GM19099 (cell line): ENCODE data around the gene PHLPP1.

Experiments used
- POLR2A ChIP-seq: IDR thresholded peaks from 3 replicates; pipeline ENCODE4 v1.6.1; 2011; ENCODE audit warnings: low read depth; ENCODE audit not compliant: insufficient read length; ENCODE audit errors: extremely low read depth

Gene PHLPP1

DNA sequence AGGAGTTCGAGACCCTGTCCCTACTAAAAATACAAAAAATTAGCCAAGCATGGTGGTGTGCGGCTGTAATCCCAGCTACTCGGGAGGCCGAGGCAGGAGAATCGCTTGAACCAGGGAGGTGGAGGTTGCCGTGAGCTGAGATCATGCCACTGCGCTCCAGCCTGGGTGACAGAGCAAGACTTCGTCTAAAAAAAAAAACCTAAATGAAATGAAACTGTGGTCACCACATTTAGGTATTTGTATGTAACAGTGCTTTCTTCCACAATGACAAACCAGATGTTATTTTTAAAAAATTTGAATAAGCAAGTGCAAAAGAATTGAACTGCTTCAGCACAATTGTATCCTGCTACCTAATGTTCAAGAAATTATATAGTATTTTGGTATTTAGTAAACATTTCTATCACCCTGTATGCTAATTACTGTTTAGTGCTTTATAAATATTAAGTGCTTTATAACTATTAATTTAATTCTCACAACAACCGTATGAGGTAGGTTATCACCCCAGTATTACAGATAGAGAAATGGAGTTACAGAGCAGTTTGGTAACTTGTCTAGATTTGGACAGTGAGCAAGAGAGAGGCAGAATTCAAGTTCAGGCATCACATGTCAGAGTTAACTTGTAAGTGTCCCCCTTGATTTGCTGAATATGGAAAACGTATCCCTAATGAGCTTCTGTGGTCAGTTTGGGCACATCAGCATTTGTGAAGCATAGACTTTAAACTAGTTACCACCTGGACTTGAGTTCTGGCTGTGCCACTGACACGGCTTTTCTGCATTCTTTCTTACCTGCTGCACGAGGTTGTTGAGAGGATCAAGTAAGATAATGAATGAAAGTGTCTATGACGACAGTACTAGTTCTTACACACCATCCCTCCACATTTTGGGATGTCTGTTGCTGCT, 14.4 kb downstream of the PHLPP1 start:
- no peak for TF ChIP-seq POLR2A

DNA sequence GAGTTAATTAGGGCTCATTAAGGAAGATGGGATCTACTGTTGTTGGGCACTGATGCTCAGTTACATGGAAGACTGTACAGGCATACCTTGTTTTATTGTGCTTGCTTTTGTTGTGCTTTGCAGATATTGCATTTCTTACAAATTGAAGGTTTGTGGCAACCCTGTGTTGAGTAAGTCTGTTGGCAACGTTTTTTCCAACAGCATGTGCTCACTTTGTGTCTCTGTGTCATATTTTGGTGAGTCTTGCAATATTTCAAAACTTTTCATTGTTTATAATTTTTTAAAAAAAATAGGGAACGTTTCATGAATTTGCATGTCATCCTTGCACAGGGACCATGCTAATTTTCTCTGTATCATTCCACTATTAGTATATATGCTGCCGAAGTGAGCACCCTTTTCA, 15.6 kb downstream of the PHLPP1 start:
- TF ChIP-seq POLR2A = no peak

DNA sequence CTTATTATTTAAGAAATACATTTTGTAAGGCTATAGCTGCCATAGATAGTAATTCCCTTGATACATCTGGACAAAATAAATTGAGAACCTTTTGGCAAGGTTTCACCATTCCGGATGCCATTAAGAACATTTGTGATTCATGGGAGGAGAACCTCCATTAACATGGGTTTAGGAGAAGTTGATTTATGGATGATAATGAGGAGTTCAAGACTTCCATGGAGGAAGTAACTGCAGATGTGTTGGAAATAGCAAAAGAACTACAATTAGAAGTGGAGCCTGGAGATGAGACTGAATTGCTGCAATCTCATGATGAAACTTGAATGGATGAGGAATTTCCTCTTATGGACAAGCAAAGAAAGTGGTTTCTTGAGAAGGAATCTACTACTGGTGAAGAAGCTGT, 17.3 kb downstream of the PHLPP1 start:
- TF ChIP-seq POLR2A = no peak

DNA sequence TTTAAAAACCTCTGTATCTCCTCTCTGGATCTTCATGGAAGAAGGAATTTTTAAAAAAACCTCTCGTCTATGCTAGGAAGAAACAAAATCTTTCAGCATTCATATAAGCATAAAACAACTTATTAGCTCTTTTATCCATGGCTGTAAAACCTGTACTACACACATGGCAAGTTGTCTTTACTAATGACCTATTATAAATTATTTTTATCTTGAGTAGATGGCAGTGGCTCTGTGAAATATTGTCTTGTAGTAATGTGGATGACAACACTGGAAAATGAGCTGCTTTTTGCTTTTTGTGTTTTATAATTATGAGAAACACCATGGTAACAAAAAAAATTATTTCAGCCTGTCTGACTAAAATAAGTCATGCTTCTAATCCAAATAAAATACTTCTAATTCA, 18.9 kb downstream of the PHLPP1 start:
- TF ChIP-seq POLR2A = no peak

DNA sequence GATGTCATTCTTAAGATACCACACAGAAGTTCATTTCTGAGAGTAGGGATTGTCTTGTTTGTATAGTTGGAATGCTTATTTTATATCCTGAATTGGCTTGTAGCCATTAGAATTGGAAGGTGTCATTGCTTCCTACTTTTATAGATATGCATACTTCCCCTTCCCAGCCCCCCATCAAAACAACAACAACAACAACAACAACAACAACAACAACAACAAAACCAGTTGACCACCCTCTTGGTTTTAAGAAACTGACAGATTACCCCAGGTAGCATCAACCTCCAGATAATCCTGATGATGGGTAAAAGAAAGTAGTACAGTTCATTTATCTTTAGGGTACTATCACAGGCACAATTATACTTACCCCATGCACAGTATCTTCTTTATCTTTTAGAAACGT, 20.0 kb downstream of the PHLPP1 start:
- TF ChIP-seq POLR2A = no peak

DNA sequence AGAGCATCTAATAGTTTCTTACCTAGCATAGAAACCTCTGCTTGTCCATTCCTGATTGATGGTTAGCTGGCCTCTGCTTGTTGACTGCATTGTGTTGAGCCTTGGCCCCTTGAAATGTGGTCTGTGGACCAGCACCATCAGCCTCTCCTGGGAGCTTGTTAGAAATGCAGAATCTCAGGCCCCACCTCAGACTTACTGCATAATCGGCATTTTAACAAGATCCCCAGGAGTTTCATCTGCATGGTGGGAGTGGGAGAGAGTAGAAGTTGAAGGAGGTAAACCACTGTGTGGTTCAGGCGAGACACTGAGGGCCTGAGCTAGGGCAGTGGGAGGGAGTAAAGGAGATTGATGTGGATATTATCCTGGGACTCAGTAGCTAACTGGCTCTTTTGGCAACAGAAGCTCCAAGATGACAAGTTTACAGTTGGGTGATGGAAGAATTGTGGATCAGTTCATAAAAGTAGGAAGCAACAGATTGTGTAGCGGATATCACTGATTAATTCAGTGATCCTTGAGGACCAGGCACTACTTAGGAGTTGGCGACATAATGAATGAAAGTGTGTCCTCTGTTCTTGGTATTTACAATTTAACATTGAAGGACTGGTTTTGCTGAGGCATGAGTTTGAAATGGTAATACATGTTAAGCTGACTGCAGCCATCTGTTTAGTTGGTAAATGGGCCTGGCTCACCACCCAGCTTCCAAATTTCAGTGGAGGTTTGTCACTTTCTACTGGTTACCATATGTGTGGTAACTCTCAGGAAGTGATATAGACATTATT, 20.9 kb downstream of the PHLPP1 start:
- TF ChIP-seq POLR2A = no peak

DNA sequence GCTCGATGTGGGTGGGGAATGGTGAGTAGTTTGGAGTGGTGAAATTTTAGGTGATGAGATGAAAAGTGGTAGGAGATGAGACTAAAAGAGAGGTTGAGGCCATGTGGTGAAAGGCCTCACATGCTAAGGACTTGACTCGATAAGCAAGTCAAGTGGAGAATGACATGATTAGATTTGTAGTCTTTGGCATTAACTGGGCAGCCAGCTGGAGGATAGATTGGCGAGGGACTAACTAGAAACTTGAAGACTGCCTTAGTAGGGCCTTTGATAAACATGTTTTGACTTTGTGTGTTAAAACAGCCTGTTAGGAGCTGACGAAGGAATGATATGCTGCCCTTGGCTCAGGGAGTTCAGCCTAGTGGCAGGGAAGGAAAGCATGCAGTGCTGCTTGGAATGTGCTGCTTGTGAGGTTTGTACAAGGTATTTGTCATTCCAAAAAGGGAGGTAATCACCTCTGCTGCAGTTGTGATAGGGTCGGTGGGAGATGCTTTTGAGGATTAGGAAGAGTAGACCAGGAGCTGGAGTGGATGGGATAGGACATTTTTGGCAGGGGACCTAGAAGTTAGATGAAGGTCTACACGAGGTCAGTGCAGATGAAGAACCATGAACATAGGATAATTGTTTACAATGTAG, 22.0 kb downstream of the PHLPP1 start:
- no peak for TF ChIP-seq POLR2A

DNA sequence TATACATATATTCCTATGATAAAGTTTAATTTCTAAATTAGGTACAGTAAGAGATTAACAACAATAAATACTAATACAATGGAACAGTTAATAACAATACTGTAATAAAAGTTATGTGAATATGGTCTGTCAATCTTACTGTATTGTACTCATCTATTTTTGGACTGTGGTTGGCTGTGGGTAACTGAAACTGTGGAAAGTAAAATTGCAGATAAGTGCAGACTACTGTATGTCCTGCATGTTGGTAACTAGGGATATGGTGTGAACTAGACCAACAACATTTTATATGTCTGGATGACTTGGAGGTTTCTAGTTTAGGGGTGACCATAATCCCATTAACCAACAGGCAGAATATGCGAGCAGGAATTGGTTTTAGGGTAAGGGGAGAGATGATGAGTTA, 23.3 kb downstream of the PHLPP1 start:
- no peak for TF ChIP-seq POLR2A

DNA sequence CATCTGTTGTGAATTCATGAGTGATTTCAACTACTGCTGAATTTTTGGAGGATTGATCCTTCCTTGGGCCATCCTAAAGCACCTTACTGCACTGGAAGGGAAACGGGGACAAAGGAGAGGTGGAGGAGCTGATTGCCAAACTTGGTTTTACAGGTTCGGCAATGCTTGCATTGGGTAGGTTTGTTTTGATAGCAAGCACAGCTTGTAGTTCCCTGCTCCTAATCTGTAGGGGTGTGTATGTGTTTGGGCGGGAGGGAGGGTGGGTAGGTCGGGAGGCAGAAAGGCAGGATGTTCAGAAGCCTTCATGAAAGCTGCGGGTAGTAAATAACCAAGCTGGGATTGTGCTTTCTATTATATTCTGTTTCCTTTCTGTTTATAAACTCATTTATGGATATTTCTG, 24.6 kb downstream of the PHLPP1 start:
- no peak for TF ChIP-seq POLR2A

DNA sequence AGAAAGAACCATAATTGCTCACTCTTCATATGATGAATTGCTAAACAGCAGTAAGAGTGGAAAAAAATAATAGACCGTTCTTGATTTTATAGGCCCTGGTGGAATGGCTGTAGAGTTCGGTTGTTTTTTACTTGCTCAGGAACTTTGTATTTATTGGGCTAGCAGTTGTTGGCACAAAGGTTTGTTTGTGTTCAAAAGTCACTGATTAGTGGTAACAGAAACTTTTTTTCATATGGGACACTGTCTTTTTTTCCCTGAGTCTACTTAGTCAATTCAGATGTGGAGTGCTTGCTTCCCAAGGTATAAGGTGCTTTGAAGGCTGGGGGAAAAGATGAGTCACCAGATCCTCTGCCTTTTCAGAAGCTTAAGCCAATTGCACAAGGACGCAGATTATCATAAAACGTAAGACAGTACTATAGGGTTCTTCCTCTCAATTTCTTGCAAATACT, 25.8 kb downstream of the PHLPP1 start:
- TF ChIP-seq POLR2A = no peak

DNA sequence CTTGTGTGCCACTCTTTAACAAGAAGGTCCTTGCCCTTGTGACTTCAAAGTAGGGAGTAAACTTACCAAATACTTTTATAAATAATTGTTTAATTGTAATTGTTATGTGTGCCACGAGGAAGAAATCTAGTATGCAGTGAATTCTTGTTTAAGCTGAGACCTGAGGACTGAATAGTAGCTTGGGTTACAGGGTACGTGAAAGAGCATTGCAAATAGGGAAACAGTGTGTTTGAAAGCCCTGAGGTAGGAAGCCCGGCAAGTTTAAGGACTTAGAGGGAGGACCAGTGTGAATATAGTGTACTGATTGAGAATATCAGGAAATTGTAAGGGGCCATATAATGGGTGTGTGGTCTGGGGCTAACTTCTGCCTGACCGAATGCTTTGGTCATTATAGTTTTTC, 26.2 kb downstream of the PHLPP1 start:
- no peak for TF ChIP-seq POLR2A

DNA sequence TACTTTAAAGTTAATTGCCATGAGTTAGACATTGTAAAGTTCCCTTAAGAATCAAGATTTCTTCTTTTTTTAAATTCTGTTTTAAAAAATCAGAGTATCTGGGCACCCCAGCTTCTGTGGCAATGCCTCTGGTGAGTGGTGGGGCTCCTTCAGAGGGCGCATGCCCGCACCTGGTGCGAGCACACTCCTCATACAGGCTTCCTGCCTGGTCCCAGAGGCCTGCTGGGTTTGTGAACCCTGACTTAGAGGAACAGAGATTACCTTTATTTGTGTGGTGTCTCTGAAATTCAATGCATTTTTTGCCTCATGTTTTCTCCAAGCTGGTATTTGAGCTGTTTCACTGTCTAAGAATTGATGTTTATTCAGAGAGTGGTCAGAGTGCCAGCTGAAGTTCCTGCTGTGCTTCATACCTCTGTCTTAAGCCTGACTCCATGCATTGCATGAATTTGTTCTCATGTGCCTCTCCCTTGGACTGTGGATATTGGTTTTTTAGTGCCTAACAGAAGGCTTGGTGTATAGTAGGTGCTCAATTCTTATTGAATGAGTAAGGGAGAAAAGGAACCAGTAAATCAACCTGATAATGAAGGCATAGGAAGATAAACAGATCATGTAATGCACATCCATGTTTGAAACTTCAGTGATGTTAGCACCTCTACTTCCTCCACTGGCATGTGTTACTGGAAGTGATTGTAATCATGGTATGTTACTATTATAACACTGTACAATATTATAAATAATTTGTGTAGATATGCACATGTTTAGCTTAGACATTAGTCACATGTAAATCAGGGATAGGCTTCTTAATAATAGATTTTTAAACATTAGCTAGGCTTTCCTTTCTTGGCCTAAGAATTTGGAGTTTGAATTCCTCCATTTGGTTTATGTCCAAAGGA, 29.0 kb downstream of the PHLPP1 start:
- TF ChIP-seq POLR2A = no peak

DNA sequence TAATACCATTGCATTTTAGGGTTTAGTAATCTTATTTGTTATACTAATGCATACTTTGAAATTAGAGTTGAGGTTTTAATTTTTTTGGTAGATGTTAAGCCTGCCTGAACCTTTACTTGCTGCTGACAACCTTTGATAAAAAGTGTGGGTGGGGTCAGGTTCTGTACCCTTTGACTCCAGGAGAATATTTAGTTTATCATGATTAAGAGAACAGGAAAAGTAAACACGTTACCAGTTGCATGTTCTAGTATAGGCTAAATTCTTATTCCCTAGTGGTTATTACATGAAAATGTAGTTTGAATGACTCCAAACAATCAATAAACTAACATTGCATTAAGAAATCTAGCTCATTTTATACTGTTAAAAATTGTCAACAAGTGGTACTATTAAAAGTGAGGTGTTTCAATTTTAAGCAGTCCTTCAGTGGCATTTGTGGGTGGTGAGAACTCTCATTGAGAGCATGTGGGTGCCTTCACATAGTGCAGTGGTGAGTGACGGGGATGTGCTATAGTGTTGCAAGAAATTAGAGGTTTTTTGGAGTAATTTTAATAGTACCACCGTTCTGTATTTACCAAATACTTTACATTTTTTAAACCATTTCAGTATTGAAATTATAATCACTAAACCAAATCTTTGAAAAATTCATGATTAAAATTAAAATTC, 29.9 kb downstream of the PHLPP1 start:
- TF ChIP-seq POLR2A = no peak

DNA sequence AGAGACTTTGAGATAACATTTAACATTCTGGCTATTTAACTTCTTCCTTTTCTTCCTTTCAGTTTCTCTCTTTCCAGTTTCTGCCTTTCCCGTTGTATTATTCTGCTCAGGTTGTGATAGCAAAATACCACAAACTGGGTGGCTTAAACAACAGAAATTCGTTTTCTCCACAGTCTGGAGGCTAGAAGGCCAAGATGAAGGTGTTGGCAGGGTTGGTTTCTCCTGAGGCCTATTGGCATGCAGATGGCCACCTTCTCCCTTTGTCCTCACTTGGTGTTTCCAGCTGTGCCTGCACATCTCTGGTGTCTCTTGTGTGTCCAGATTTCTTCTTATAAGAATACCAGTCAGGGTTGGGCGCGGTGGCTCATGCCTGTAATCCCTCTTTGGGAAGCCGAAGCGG, 34.0 kb downstream of the PHLPP1 start:
- no peak for TF ChIP-seq POLR2A
